T-helper 2 cell treated with Interferon-gamma antibody and Interleukin-4, amounts not matched to agents 5 μg/mL and 100 μg/mL, for 36 hours (primary cell): ENCODE results near the gene RYR2.

ENCODE experiments used
- DNase-seq: peaks from one replicate; pipeline ENCODE4 v3.0.0; 2021; ENCODE audit warnings: low spot score
- H3K27ac Mint-ChIP-seq: one replicate; pipeline ENCODE4 v1.8.0; 2021; ENCODE audit warnings: mild to moderate bottlenecking, mixed read lengths
- H3K27me3 Mint-ChIP-seq: one replicate; pipeline ENCODE4 v1.8.0; 2021; ENCODE audit warnings: low read depth, mixed read lengths
- H3K36me3 Mint-ChIP-seq: one replicate; pipeline ENCODE4 v1.8.0; 2021; ENCODE audit warnings: low read depth, mixed read lengths
- H3K4me1 Mint-ChIP-seq: one replicate; pipeline ENCODE4 v1.8.0; 2021; ENCODE audit warnings: low read depth, mixed read lengths
- H3K4me3 Mint-ChIP-seq: one replicate; pipeline ENCODE4 v1.8.0; 2022; ENCODE audit warnings: mild to moderate bottlenecking, moderate library complexity, mixed read lengths
- H3K9me3 Mint-ChIP-seq: one replicate; pipeline ENCODE4 v1.8.0; 2021; ENCODE audit warnings: mixed read lengths

RYR2 gene

GRCh38 chr1:237861944-237862343 lies 820.0 kb downstream of the RYR2 start:
- Mint-ChIP-seq H3K9me3 (no peaks in the 10 kb centered on the region), H3K4me3 (no peak overlapping the region), H3K27me3 (no peaks in the 10 kb centered on the region)

DNA sequence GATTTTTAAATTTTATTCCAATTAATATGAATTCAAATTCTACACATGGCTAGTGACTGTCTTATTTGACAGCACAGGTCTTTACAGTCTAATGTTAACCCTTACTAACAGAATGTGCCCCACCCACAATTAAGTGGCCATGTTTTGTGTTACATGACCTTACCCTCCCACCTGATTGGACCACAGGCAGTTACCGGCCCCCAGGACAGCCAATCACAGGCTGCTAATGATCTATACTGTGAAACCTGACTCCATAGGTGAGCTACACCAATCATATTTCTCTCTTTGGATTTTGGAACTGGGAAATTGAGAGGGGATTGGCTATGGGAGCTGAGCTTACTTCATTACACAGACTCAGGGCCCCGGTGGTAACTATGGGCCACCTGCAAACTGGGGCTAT lies 821.2 kb downstream of the RYR2 start:
- Mint-ChIP-seq H3K4me3 (no peak overlapping the region), H3K27me3 (no peaks in the 10 kb centered on the region), H3K36me3 (no peaks in the 10 kb centered on the region), H3K9me3 (no peaks in the 10 kb centered on the region), H3K4me1 (no peaks in the 10 kb centered on the region), H3K27ac (no peak overlapping the region)
- no peak for DNase-seq

More at GRCh38 chr1:237861944-237862343, 820.0 kb downstream of the RYR2 start:
- Mint-ChIP-seq H3K36me3 (no peaks in the 10 kb centered on the region), H3K4me1 (no peaks in the 10 kb centered on the region), H3K27ac (no peak overlapping the region)
- DNase-seq: no peak

- peak; percentile 13 for DNase-seq
- Mint-ChIP-seq H3K4me3 (peak overlapping the region; percentile 48), H3K27ac (no peak overlapping the region), H3K4me1 (no peaks in the 10 kb centered on the region), H3K27me3 (no peaks in the 10 kb centered on the region), H3K36me3 (no peaks in the 10 kb centered on the region), H3K9me3 (no peaks in the 10 kb centered on the region)
These were observed 822.6 kb downstream of the RYR2 start for GRCh38 chr1:237864338-237865244.

DNA sequence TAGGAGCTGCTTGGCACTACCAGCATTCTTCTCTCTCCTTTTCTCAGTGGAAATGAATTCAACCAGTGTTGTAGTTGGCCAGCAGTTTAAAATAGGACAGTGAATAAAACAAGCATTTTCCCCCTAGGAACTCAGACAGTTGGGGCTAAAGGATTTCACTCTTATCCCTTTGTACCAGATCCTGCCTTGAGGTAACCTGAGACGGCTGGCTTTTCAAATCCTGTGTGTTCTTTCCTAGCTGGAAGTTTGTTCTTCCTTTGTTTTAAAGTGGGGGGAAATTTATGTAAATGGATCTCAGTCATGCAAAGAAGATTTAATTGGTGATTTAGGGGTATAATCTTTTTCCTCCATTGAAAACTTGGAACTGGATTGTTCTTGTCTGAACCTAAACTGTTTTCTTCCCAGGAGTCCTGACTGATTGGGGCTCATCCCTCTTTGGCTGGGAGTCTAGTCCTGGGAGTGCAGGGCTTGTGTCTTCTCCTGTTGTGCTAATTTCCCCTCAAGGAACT lies 825.5 kb downstream of the RYR2 start:
- no peak overlapping the region for H3K4me3 Mint-ChIP-seq

DNA sequence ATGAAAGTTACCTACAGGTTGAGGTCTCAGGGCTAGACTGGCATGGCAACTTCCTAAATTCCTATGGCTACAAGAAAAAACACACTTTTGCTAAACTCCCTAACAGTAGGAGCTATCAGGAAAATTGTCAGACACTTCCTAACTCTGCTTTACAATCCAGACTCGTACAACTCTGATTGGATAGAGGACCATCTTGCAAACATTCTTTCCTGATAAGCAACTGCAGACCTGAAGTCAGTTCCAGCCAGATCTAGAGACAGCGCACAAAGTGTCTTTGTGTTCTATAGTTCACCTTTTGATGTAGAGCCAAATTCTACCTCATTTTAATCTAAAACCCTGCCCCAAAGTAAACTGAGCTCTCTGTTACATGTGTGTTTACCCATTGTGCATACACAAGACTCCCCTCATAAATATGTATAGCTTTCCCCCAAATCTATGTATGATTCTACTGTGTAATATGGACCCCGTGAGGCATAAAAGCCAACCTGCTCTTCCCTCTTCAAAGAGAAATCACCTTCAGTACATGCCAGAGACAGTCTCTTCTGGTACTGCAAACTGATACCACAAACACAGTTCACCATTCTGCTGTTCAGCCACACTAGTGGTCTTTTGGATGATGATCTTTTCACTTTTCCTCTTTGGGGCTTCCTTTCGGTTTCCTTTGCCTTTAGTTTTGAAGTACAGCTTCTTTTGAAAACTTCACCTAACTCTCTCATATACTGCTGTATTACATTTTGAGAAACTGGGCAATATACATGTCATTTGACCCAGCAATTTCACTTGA lies 827.0 kb downstream of the RYR2 start:
- DNase-seq: no peak
- Mint-ChIP-seq H3K9me3 (no peaks in the 10 kb centered on the region), H3K4me1 (no peaks in the 10 kb centered on the region), H3K36me3 (no peaks in the 10 kb centered on the region), H3K27me3 (no peaks in the 10 kb centered on the region), H3K27ac (no peak overlapping the region), H3K4me3 (no peak overlapping the region)

More for the DNA sequence above, 825.5 kb downstream of the RYR2 start:
- Mint-ChIP-seq H3K4me1 (no peaks in the 10 kb centered on the region), H3K36me3 (no peaks in the 10 kb centered on the region), H3K27me3 (no peaks in the 10 kb centered on the region), H3K9me3 (no peaks in the 10 kb centered on the region), H3K27ac (no peak overlapping the region)
- DNase-seq: no peak

DNA sequence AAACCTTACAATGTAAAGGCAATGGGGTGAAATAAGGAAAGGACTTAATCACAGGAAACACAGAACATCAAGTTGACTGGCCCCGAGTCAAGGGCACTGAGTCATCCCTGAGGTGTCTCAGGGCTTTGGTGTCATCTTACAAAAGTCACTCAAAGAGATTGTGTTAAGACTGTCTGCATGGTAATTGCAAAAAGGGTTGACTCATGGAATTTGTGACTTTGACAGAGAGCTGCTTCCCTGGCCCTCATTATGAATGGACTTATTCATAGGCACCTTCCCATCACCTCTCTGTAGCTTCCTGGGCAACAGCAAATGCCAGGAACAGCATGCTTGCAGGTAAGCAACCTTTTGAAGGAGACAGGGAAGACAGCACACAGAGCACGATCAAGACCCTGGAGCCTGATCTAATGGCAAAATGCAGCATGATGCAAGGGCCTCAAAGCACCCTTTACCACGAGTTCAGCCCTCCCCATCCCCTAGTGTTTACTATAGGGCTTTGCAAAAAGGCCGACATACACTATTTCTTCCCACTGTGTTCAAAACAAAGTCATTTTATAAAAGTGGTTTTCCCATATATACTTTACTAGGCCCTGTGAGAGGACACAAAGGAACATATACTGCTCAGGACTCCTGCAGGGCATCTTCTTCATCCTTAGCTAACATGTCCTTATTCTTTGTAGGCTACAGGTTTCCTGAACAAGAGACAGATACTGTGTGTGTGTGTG lies 831.7 kb downstream of the RYR2 start:
- Mint-ChIP-seq H3K4me1 (no peaks in the 10 kb centered on the region), H3K36me3 (no peaks in the 10 kb centered on the region), H3K27ac (no peak overlapping the region), H3K9me3 (no peaks in the 10 kb centered on the region), H3K4me3 (no peak overlapping the region), H3K27me3 (no peaks in the 10 kb centered on the region)
- DNase-seq: no peak

GRCh38 chr1:237875291-237875690 lies 833.3 kb downstream of the RYR2 start:
- Mint-ChIP-seq H3K27me3 (no peaks in the 10 kb centered on the region), H3K4me1 (no peaks in the 10 kb centered on the region), H3K9me3 (no peaks in the 10 kb centered on the region), H3K36me3 (no peaks in the 10 kb centered on the region), H3K4me3 (no peak overlapping the region), H3K27ac (no peak overlapping the region)
- DNase-seq: no peak

DNA sequence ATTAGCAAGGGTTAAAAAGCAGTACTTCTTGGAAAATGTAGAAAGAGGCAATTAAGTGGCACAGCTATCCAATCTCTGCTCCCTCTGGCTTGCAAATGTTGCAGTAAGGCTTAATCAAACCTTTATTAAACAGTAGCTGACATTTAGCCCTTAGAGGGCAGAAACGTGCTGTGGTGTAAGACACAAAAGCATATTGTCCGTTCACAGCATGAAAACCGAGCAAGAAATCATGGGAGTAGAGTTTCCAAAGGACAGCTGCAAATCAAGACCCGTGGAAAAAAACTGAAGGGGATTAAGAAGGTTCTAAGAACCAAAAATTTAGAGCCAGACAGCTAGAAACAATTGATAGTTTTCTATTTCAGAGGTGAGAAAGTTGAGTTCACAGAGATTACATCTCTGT lies 835.6 kb downstream of the RYR2 start:
- no peak overlapping the region for H3K27ac Mint-ChIP-seq
- H3K27me3 Mint-ChIP-seq: no peaks in the 10 kb centered on the region
- no peak for DNase-seq
- no peaks in the 10 kb centered on the region for H3K9me3 Mint-ChIP-seq
- H3K4me1 Mint-ChIP-seq: no peaks in the 10 kb centered on the region
- no peaks in the 10 kb centered on the region for H3K36me3 Mint-ChIP-seq
- no peak overlapping the region for H3K4me3 Mint-ChIP-seq

DNA sequence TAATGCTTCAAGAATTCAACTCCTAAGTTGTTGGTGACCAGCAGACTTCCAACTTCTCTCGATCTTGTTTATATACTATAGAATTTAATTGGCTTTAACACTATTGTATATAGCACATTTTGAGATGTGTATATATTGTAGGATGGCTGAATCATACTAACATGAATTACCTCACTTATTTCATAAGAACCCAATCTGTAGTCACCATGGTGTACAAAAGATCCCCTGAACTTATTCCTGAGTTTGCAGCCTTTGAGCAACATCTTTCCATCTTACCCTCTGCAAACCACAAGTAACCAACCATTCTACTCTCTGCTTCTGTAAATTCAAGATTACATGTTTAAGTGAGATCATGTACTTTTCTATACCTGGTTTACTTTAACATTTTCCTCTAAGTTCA lies 836.4 kb downstream of the RYR2 start:
- H3K9me3 Mint-ChIP-seq: no peaks in the 10 kb centered on the region
- H3K36me3 Mint-ChIP-seq: no peaks in the 10 kb centered on the region
- H3K4me1 Mint-ChIP-seq: no peaks in the 10 kb centered on the region
- no peak for DNase-seq
- no peaks in the 10 kb centered on the region for H3K27me3 Mint-ChIP-seq
- H3K27ac Mint-ChIP-seq: no peak overlapping the region
- H3K4me3 Mint-ChIP-seq: no peak overlapping the region

GRCh38 chr1:237879195-237879594 lies 837.2 kb downstream of the RYR2 start:
- H3K4me1 Mint-ChIP-seq: no peaks in the 10 kb centered on the region
- no peaks in the 10 kb centered on the region for H3K27me3 Mint-ChIP-seq
- H3K9me3 Mint-ChIP-seq: peaks cover 3% of the 10 kb centered on the region
- no peak for DNase-seq
- H3K36me3 Mint-ChIP-seq: no peaks in the 10 kb centered on the region
- no peak overlapping the region for H3K27ac Mint-ChIP-seq
- H3K4me3 Mint-ChIP-seq: no peak overlapping the region
